Osteoblast (primary cell): Measurements from ENCODE around the gene SRSF8. TPM values are rescaled to one million over a fixed set of nuclear protein-coding genes. Genes with fewer than 3 reads are reported as not detected.

Source experiments
- DNase-seq: peaks from one replicate; pipeline ENCODE4 v3.0.0; 2011; ENCODE audit warnings: low spot score, mixed read lengths; ENCODE audit not compliant: insufficient read length; ENCODE audit errors: missing footprints
- H2AFZ ChIP-seq: 2 replicates; pipeline ENCODE4 v1.6.0; 2011; ENCODE audit warnings: mild to moderate bottlenecking, low read length
- H3K27ac ChIP-seq: 2 replicates; pipeline ENCODE4 v1.5.1; 2011; ENCODE audit warnings: mild to moderate bottlenecking, low read depth, low read length, moderate library complexity
- H3K27me3 ChIP-seq: 2 replicates; pipeline ENCODE4 v1.6.0; 2012; ENCODE audit warnings: mild to moderate bottlenecking, control low read depth, inconsistent platforms, low read length, moderate library complexity; ENCODE audit not compliant: insufficient read depth
- H3K36me3 ChIP-seq: 2 replicates; pipeline ENCODE4 v1.5.1; 2011; ENCODE audit warnings: mild to moderate bottlenecking, low read length, control low read depth, moderate library complexity; ENCODE audit not compliant: insufficient read depth
- H3K4me1 ChIP-seq: 2 replicates; pipeline ENCODE4 v1.5.1; 2011; ENCODE audit warnings: mild to moderate bottlenecking, low read length, control low read depth, moderate library complexity; ENCODE audit not compliant: insufficient read depth
- H3K4me2 ChIP-seq: 2 replicates; pipeline ENCODE4 v1.6.0; 2011; ENCODE audit warnings: mild to moderate bottlenecking, low read length; ENCODE audit not compliant: insufficient read depth
- H3K4me3 ChIP-seq: fragments of 200-600 bp; sonication (generic); 3 replicates; pipeline ENCODE4 v1.5.1; 2012; ENCODE audit warnings: mild to moderate bottlenecking, low read length, inconsistent platforms; ENCODE audit not compliant: insufficient read depth
- H3K79me2 ChIP-seq: 2 replicates; pipeline ENCODE4 v1.6.0; 2012; ENCODE audit warnings: mild to moderate bottlenecking, low read length, control low read depth, inconsistent platforms; ENCODE audit not compliant: insufficient read depth
- H3K9me3 ChIP-seq: 2 replicates; pipeline ENCODE4 v1.5.1; 2011; ENCODE audit warnings: low read depth, low read length, control low read depth
- H4K20me1 ChIP-seq: 2 replicates; pipeline ENCODE4 v1.6.0; 2012; ENCODE audit warnings: mild to moderate bottlenecking, low read length, control low read depth; ENCODE audit not compliant: insufficient read depth
- CTCF ChIP-seq: IDR thresholded peaks from 2 replicates; pipeline ENCODE4 v1.5.1; 2011; ENCODE audit warnings: mild to moderate bottlenecking, low read depth, low read length, moderate library complexity; ENCODE audit errors: extremely low read depth
- total RNA-seq: library from RNA; depleted of rRNA; stranded (reverse); fragments of >200 nt; gene quantifications from 2 replicates; pipeline ENCODE4 v1.2.3, GENCODE V29; 2012

Gene SRSF8
- total RNA-seq, 1 donor, result 20.6 TPM

GRCh38 chr11:95081010-95081409 lies 14.3 kb downstream of the SRSF8 start:
- H3K9me3 ChIP-seq, result no peaks in the 10 kb centered on the region
- no peaks in the 10 kb centered on the region for H3K79me2 ChIP-seq
- peaks cover 24% of the 10 kb centered on the region for H3K4me1 ChIP-seq
- no peak overlapping the region for H3K4me3 ChIP-seq
- no peak for DNase-seq
- no peaks in the 10 kb centered on the region for H3K36me3 ChIP-seq
- no peaks in the 10 kb centered on the region for H3K27me3 ChIP-seq
- no peak overlapping the region for H3K27ac ChIP-seq
- peak overlapping the region; percentile 56 for H2AFZ ChIP-seq
- no peaks in the 10 kb centered on the region for H4K20me1 ChIP-seq
- no peak for TF ChIP-seq CTCF
- H3K4me2 ChIP-seq, result no peak overlapping the region

GRCh38 chr11:95081412-95081811 lies 14.7 kb downstream of the SRSF8 start:
- no peak overlapping the region for H3K4me2 ChIP-seq
- no peaks in the 10 kb centered on the region for H3K79me2 ChIP-seq
- no peaks in the 10 kb centered on the region for H4K20me1 ChIP-seq
- H3K27ac ChIP-seq, result no peak overlapping the region
- no peak for TF ChIP-seq CTCF
- peak overlapping the region; percentile 56 for H2AFZ ChIP-seq
- H3K4me1 ChIP-seq, result peaks cover 20% of the 10 kb centered on the region
- no peak for DNase-seq
- no peaks in the 10 kb centered on the region for H3K36me3 ChIP-seq
- no peaks in the 10 kb centered on the region for H3K9me3 ChIP-seq
- no peaks in the 10 kb centered on the region for H3K27me3 ChIP-seq
- no peak overlapping the region for H3K4me3 ChIP-seq

- Histone ChIP-seq H3K27ac (no peak overlapping the region), H3K4me1 (peaks cover 16% of the 10 kb centered on the region), H3K79me2 (no peaks in the 10 kb centered on the region), H3K36me3 (no peaks in the 10 kb centered on the region), H3K27me3 (no peaks in the 10 kb centered on the region), H3K9me3 (no peaks in the 10 kb centered on the region), H2AFZ (no peak overlapping the region), H4K20me1 (no peaks in the 10 kb centered on the region), H3K4me2 (no peak overlapping the region), H3K4me3 (no peak overlapping the region)
- TF ChIP-seq CTCF, result no peak
- no peak for DNase-seq
Measured at GRCh38 chr11:95082576-95083001, 15.9 kb downstream of the SRSF8 start.

- H3K79me2 ChIP-seq, result no peaks in the 10 kb centered on the region
- no peaks in the 10 kb centered on the region for H4K20me1 ChIP-seq
- no peak overlapping the region for H3K27ac ChIP-seq
- H3K36me3 ChIP-seq, result no peaks in the 10 kb centered on the region
- H3K4me3 ChIP-seq, result no peak overlapping the region
- H3K9me3 ChIP-seq, result no peaks in the 10 kb centered on the region
- peak; percentile 79 for DNase-seq
- peak overlapping the region; percentile 7 for H3K4me2 ChIP-seq
- peaks cover 12% of the 10 kb centered on the region for H3K4me1 ChIP-seq
- no peaks in the 10 kb centered on the region for H3K27me3 ChIP-seq
- H2AFZ ChIP-seq, result no peak overlapping the region
- TF ChIP-seq CTCF, result no peak
Measured at GRCh38 chr11:95084509-95084908, 17.8 kb downstream of the SRSF8 start.
